Glutamatergic neuron (in vitro differentiated cells): ENCODE results near the gene KNOP1. TPM values are rescaled to one million over a fixed set of nuclear protein-coding genes. Genes with fewer than 3 reads are reported as not detected.
"Not testable (repeated sequence)": the region's sequence is repeated elsewhere in the genome, so short reads cannot be mapped to it uniquely, and the experiment has no call there.

Experiments used
- DNase-seq: peaks from one replicate; pipeline ENCODE4 v3.0.0; 2022
- H3K27ac Mint-ChIP-seq: one replicate; pipeline ENCODE4 v1.8.0; 2020; ENCODE audit warnings: mild to moderate bottlenecking, mixed read lengths, inconsistent platforms; ENCODE audit not compliant: unreplicated experiment
- H3K27me3 Mint-ChIP-seq: one replicate; pipeline ENCODE4 v1.8.0; 2020; ENCODE audit warnings: mild to moderate bottlenecking, moderate library complexity, mixed read lengths, inconsistent platforms; ENCODE audit not compliant: unreplicated experiment
- H3K36me3 Mint-ChIP-seq: one replicate; pipeline ENCODE4 v1.8.0; 2020; ENCODE audit warnings: mild to moderate bottlenecking, mixed read lengths, inconsistent platforms; ENCODE audit not compliant: unreplicated experiment
- H3K4me1 Mint-ChIP-seq: one replicate; pipeline ENCODE4 v1.8.0; 2020; ENCODE audit warnings: mild to moderate bottlenecking, low read depth, mixed read lengths, inconsistent platforms; ENCODE audit not compliant: unreplicated experiment
- H3K4me3 Mint-ChIP-seq: one replicate; pipeline ENCODE4 v1.8.0; 2020; ENCODE audit warnings: mild to moderate bottlenecking, mixed read lengths, inconsistent platforms; ENCODE audit not compliant: unreplicated experiment
- H3K9me3 Mint-ChIP-seq: one replicate; pipeline ENCODE4 v1.8.0; 2020; ENCODE audit warnings: mild to moderate bottlenecking, moderate library complexity, mixed read lengths, inconsistent platforms; ENCODE audit not compliant: unreplicated experiment
- total RNA-seq: library from RNA; stranded (reverse); fragmentation: NEBNext Ultra II Directional; extraction: Animal tissue kit (Norgen Biotek cat#: 25700); gene quantifications from one replicate; pipeline ENCODE4 v1.2.1, GENCODE V29; 2021; ENCODE audit not compliant: unreplicated experiment
- TF ChIP-seq, protein P1 (sequence below): fragments of 200-600 bp; sonication (generic); IDR thresholded peaks from one replicate; pipeline ENCODE4 v1.5.0; 2021; ENCODE audit not compliant: partially characterized antibody, unreplicated experiment

The KNOP1 gene
- total RNA-seq, 1 donor from 2014 or later: 25.6 TPM

DNA sequence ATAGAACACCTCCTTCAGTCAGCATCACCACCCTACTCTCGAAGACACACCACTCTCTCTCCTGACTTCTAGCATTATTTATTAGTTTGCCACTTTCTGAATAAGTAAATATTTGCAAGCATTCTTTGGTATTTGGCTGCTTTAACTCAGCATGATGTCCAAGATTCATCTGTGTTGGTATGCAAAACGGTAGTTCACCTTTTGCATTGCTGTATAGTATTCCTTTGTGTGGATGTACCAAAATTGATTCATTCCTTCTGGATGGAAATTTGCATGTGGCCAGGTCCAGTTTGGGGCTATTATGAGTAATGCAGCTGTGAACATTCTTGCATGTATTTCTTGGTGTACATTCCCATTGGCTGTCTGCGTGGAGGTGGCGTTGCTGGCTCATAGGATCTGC, 32.9 kb downstream of the KNOP1 start:
- no peak overlapping the region for H3K27ac Mint-ChIP-seq
- peaks cover 13% of the 10 kb centered on the region for H3K36me3 Mint-ChIP-seq
- no peaks in the 10 kb centered on the region for H3K9me3 Mint-ChIP-seq
- H3K4me1 Mint-ChIP-seq: no peaks in the 10 kb centered on the region
- no peak overlapping the region for H3K4me3 Mint-ChIP-seq
- no peak for DNase-seq
- TF ChIP-seq, protein P1, sequence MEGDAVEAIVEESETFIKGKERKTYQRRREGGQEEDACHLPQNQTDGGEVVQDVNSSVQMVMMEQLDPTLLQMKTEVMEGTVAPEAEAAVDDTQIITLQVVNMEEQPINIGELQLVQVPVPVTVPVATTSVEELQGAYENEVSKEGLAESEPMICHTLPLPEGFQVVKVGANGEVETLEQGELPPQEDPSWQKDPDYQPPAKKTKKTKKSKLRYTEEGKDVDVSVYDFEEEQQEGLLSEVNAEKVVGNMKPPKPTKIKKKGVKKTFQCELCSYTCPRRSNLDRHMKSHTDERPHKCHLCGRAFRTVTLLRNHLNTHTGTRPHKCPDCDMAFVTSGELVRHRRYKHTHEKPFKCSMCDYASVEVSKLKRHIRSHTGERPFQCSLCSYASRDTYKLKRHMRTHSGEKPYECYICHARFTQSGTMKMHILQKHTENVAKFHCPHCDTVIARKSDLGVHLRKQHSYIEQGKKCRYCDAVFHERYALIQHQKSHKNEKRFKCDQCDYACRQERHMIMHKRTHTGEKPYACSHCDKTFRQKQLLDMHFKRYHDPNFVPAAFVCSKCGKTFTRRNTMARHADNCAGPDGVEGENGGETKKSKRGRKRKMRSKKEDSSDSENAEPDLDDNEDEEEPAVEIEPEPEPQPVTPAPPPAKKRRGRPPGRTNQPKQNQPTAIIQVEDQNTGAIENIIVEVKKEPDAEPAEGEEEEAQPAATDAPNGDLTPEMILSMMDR: no peak
- H3K27me3 Mint-ChIP-seq: peaks cover 5% of the 10 kb centered on the region

DNA sequence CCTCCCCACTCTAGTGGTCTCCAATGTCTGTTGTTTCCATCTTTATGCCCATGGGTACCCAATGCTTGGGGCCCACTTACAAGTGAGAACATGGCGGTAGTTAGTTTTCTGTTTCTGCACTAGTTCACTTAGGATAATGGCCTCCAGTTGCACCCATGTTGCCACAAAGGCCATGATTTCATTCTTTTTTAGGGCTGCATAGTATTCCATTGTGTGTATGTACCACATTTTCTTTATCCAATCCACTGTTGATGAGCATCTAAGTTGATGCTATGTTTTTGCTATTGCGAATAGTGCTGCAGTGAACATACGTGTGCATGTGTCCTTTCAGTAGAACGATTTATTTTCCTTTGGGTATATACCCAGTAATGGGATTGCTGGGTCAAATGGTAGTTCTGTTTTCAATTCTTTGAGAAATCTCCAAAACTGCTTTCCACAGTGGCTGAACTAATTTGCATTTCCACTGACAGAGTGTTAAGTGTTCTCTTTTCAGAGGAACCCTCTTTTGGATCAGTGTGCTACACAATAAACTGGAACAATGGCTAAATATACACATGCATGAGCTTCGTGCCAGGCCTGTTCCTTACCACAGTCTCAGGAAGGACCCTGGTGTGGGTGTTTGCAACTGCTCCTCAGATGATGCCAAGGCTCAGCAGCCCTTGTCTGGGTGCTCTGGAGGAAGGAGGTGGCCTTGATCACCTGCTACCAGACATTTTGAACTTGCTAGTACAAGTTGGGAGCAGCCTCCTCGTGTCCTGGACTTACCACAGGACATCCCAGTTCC, 34.4 kb downstream of the KNOP1 start:
- H3K36me3 Mint-ChIP-seq: peaks cover 13% of the 10 kb centered on the region
- no peaks in the 10 kb centered on the region for H3K9me3 Mint-ChIP-seq
- H3K27me3 Mint-ChIP-seq: peaks cover 5% of the 10 kb centered on the region
- no peak overlapping the region for H3K27ac Mint-ChIP-seq
- H3K4me1 Mint-ChIP-seq: no peaks in the 10 kb centered on the region
- no peak overlapping the region for H3K4me3 Mint-ChIP-seq
- TF ChIP-seq, protein P1: no peak
- DNase-seq: no peak

DNA sequence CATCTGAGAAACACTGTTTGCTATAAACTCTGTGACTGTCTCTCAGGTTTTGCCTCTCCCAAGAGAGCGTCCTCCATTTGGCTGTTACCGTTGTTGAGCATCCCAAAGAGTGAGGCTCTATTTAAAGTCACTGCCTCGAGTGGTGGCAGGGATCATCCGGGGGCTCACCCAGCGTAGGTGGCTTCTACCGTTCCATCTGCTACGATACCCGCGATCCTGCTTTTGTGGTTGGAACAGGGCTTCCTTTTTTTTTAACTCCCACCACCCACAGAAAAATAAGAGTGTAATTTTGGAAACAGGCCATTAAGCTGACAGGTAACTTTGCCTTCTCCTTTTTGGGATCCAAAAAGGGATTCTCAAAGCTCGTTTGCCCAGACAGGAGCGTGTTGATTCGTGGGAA, 36.4 kb downstream of the KNOP1 start:
- TF ChIP-seq, protein P1: no peak

DNA sequence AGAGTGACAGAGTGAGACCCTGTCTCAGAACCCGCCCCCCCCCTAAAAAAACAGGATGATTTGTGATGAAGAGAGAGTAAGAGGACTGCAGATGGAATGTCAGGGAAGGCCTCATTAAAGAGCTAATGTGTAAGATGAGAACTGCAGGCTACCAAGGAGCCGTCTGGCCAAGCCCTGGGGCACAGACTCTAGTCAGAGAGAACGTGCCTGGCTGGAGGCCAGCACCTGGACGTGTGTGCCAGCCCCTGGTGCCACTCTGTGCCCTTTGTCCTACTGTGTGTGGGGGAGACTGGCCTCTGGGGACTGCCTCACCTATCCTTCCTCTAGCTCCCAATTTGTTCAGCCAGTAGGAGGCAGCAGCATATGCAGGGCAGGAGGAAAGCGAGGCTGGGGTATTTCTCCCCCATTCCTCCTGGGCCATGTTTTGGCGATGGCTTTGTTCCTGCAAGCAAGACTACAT, 37.1 kb downstream of the KNOP1 start:
- DNase-seq: no peak
- Mint-ChIP-seq H3K4me1 (no peaks in the 10 kb centered on the region), H3K27ac (no peak overlapping the region), H3K9me3 (no peaks in the 10 kb centered on the region), H3K36me3 (peaks cover 13% of the 10 kb centered on the region), H3K27me3 (peaks cover 3% of the 10 kb centered on the region), H3K4me3 (no peak overlapping the region)
- TF ChIP-seq, protein P1: no peak

More for the DNA sequence above, 36.4 kb downstream of the KNOP1 start:
- H3K27me3 Mint-ChIP-seq: peaks cover 4% of the 10 kb centered on the region
- H3K9me3 Mint-ChIP-seq: no peaks in the 10 kb centered on the region
- peaks cover 13% of the 10 kb centered on the region for H3K36me3 Mint-ChIP-seq
- H3K27ac Mint-ChIP-seq: no peak overlapping the region
- H3K4me3 Mint-ChIP-seq: no peak overlapping the region
- DNase-seq: no peak
- no peaks in the 10 kb centered on the region for H3K4me1 Mint-ChIP-seq

DNA sequence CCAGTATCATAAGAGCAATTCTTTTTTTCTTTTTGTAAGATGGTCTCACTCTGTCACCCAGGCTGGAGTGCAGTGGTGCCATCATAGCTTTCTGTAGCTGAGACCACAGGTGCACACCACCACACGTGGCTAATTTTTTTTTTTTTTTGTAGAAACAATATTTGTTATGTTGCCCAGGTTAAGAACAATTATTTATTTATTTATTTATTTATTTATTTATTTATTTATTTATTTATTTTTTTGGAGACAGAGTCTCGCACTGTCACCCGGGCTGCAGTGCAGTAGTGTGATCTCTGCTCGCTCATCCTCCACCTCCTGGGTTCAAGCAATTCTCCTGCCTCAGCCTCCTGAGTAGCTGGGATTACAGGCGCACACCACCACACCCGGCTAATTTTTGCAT, 38.7 kb downstream of the KNOP1 start:
- DNase-seq, H3K9me3 Mint-ChIP-seq, H3K27me3 Mint-ChIP-seq, H3K27ac Mint-ChIP-seq, H3K4me1 Mint-ChIP-seq, H3K36me3 Mint-ChIP-seq, H3K4me3 Mint-ChIP-seq: not testable (repeated sequence)
